ENCODE results near the gene CCDC126.

DNA sequence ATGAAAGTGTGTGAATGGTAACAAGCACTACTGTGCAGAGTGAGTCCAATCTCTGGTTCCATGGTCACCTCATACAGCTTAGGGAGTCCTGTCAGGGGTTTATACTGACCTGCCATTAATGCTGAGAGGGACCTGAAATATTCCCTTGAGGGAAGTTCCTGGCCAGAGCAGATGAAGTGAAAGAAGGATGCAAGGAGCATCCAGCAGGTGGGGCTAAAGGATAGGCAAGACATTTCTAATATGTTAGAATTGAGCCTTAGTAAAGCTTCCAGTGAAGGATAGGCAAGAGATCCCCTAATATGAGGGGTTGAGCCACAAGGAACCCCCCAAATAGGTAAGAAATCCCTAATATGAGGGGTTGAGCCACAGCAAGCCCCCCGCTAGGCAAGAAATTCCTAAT is 57.3 kb downstream of the CCDC126 start:
- TF ChIP-seq, protein P1, sequence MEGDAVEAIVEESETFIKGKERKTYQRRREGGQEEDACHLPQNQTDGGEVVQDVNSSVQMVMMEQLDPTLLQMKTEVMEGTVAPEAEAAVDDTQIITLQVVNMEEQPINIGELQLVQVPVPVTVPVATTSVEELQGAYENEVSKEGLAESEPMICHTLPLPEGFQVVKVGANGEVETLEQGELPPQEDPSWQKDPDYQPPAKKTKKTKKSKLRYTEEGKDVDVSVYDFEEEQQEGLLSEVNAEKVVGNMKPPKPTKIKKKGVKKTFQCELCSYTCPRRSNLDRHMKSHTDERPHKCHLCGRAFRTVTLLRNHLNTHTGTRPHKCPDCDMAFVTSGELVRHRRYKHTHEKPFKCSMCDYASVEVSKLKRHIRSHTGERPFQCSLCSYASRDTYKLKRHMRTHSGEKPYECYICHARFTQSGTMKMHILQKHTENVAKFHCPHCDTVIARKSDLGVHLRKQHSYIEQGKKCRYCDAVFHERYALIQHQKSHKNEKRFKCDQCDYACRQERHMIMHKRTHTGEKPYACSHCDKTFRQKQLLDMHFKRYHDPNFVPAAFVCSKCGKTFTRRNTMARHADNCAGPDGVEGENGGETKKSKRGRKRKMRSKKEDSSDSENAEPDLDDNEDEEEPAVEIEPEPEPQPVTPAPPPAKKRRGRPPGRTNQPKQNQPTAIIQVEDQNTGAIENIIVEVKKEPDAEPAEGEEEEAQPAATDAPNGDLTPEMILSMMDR (conservative IDR thresholded peaks at IDR 0.05 in 1 of 2, IDR thresholded peaks at IDR 0.05 in 1 of 2; ENCODE audit: low read depth in 1 of 2, low read length in 2 of 2) = peak; percentile 18 to 47
- TF ChIP-seq EZH2 (IDR thresholded peaks at IDR 0.05; ENCODE audit: low read length, missing control alignments) = no peak
